ENCODE results near the gene SFXN3.

Gene SFXN3, protein sequence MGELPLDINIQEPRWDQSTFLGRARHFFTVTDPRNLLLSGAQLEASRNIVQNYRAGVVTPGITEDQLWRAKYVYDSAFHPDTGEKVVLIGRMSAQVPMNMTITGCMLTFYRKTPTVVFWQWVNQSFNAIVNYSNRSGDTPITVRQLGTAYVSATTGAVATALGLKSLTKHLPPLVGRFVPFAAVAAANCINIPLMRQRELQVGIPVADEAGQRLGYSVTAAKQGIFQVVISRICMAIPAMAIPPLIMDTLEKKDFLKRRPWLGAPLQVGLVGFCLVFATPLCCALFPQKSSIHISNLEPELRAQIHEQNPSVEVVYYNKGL

DNA sequence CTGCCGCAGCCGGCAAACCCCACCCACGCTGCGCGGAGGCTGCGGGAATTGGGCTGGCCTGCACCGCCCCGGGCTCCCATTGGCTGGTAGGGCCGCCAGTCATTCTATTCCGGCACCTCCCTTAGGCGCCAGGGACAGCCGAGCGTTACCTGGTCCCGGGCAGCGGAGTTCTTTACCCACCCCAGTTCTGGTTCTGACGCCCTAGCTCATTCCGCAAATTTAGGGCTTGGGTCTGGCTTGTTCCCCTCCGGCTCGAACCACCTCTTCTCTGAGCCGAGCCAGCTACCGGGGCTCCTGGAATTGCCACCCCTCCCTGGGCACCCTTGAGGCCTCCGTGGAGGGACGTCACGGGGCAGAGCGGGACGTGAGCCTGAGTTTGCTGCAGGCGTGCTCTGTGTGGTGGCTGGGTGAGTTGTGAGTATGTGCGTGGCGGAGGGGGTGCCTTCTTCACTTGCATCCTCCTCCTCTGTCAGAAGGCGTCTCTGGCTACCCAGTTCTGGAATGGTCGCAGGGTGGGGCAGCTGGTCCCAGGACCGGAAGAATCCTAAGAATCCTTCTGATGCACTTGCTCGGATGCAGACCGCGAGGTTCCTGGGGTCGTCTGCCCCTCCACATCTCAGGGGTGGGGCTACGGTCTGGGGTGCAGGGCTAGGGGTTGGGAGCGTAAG is at the start of gene SFXN3, which contains the start of gene PDZD7:
Gene SFXN3, plus strand, starts transcription at position 107 of the 668 bp plus-strand sequence. CDS start 3,461 bp downstream, outside the sequence.
Gene PDZD7, minus strand, starts transcription at position 2 of the 668 bp plus-strand sequence. CDS start 910 bp downstream, outside the sequence.
- POLR2A ChIA-PET = interaction anchor here (0.7 kb wide), 1 partner anchor 8 kb away, joined by 3 read pairs; no protein-coding TSS in a partner anchor
- DNase-seq (ENCODE audit: extremely low spot score) = peak; percentile 97
- CTCF ChIA-PET = interaction anchor here (1.9 to 28.8 kb wide), 6 partner anchors 8 to 111 kb away, joined by 4 to 855 read pairs (median 56); partner anchors contain the start of genes KAZALD1 and LZTS2

DNA sequence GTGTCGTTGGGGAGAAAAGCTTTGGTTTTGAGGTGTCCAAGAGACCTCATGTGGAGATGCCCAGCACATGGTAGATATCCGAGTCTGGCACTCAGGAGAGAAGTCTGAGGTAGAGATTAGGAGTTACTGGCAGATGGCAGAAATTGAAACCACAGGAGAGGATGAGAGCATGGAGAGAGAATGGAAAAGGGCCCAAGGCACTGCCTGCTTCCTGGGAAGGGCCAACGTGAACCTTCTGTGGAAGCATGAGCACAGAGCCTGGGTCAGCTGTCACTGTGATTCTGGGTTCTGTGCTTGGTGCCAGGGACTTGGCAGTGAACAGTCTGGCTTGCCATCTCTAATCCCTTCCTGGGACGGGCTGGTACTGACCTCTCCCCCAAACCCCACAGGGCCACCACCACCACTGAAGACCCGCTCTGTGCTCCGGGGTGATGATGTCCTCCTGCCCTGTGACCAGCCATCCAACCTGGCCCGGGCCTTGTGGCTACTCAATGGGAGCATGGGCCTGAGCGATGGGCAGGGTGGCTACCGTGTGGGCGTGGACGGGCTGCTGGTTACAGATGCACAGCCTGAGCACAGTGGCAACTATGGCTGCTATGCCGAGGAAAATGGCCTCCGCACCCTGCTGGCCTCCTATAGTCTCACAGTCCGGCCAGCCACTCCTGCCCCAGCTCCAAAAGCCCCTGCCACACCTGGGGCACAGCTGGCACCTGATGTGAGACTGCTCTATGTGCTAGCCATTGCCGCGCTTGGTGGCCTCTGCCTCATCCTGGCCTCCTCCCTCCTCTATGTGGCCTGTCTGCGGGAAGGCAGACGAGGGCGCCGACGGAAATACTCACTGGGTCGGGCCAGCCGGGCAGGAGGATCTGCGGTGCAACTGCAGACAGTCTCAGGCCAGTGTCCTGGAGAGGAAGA is 47.9 kb upstream of the SFXN3 start:
- ChIA-PET CTCF (interaction anchor here (11.3 kb wide), 1 partner anchor 14 kb away, joined by 94 read pairs; the partner anchor contains the start of gene LZTS2), POLR2A (interaction anchor here (0.5 kb wide), 1 partner anchor 440 kb away, joined by 4 read pairs; no protein-coding TSS in a partner anchor)
- no peak for DNase-seq (ENCODE audit: extremely low spot score)
- TF ChIP-seq, protein P1, sequence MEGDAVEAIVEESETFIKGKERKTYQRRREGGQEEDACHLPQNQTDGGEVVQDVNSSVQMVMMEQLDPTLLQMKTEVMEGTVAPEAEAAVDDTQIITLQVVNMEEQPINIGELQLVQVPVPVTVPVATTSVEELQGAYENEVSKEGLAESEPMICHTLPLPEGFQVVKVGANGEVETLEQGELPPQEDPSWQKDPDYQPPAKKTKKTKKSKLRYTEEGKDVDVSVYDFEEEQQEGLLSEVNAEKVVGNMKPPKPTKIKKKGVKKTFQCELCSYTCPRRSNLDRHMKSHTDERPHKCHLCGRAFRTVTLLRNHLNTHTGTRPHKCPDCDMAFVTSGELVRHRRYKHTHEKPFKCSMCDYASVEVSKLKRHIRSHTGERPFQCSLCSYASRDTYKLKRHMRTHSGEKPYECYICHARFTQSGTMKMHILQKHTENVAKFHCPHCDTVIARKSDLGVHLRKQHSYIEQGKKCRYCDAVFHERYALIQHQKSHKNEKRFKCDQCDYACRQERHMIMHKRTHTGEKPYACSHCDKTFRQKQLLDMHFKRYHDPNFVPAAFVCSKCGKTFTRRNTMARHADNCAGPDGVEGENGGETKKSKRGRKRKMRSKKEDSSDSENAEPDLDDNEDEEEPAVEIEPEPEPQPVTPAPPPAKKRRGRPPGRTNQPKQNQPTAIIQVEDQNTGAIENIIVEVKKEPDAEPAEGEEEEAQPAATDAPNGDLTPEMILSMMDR (IDR thresholded peaks at IDR 0.05; ENCODE audit: control extremely low read depth, extremely low read depth, low read depth, missing control alignments) = no peak

More for the DNA sequence above, at the start of gene SFXN3, which contains the start of gene PDZD7:
- TF ChIP-seq, protein P1 (IDR thresholded peaks at IDR 0.05; ENCODE audit: control extremely low read depth, extremely low read depth, low read depth, missing control alignments) = no peak

DNA sequence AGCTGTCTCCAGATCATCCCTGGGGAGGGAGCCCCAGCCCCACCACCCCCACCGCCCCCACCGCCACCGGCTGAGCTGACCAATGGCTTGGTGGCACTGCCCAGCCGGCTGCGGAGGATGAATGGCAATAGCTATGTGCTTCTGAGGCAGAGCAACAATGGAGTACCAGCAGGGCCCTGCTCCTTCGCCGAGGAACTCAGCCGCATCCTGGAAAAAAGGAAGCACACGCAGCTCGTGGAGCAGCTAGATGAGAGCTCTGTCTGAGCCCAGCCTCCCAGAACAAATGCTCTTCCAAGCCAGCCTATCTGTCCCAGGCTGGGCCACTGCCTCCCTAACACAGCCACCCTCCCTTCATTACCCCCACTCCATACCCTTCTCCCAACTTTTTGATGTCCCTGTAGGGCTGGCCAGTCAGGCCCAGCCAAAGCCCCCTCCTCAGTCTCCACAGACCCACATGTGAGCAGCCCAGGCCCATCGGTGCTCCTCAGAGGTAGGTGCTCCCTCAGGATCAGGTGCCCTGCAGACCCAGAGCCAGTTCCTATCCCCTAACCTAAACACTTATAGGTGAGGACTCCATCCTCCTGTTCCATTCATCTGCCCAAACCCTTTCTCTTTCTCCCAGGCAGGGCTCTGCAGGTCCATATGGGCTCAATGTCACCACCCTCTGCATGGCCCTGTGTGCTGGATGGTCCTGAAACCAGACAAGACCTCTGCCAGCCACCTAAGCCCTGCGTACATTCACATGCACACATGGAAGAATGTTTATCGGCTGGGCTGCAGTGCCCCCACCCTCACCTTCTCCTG is 47.0 kb upstream of the SFXN3 start:
- DNase-seq (ENCODE audit: extremely low spot score) = no peak
- POLR2A ChIA-PET = no interaction called here
- TF ChIP-seq, protein P1 (IDR thresholded peaks at IDR 0.05; ENCODE audit: control extremely low read depth, extremely low read depth, low read depth, missing control alignments) = no peak
- CTCF ChIA-PET = interaction anchor here (11.3 kb wide), 1 partner anchor 13 kb away, joined by 94 read pairs; the partner anchor contains the start of gene LZTS2

DNA sequence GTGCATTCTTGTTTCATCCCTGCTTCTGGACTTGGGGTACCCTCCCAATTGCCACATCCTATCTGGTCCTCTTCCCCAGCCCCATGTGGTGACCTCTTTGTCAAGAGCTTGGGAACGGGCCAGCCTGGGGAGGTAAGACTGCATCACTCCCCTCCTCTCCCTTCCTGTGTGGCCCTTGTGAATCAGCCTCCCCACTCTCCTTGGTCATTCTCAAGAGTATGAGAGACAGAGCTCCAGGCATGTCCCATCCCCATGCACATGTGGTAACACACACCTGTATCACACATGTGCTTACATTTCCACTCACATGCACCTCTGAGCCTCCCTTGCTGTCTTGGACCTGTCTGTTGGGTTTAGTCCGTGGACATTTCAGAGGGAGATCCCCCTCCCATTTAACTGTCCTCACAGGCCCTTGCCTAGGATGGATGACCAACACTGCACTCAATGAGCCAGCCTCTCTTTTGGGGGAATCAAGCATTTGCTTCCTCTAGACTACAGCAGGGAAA is 46.3 kb upstream of the SFXN3 start:
- no peak for DNase-seq (ENCODE audit: extremely low spot score)
- TF ChIP-seq, protein P1 (IDR thresholded peaks at IDR 0.05; ENCODE audit: control extremely low read depth, extremely low read depth, low read depth, missing control alignments) = no peak
- ChIA-PET POLR2A (interaction anchor here (0.6 kb wide), 1 partner anchor 1129 kb away, joined by 6 read pairs; no protein-coding TSS in a partner anchor), CTCF (interaction anchor here (0.8 to 11.3 kb wide), 4 partner anchors 9 to 77 kb away, joined by 3 to 94 read pairs (median 6); partner anchors contain the start of genes KAZALD1 and LZTS2)

DNA sequence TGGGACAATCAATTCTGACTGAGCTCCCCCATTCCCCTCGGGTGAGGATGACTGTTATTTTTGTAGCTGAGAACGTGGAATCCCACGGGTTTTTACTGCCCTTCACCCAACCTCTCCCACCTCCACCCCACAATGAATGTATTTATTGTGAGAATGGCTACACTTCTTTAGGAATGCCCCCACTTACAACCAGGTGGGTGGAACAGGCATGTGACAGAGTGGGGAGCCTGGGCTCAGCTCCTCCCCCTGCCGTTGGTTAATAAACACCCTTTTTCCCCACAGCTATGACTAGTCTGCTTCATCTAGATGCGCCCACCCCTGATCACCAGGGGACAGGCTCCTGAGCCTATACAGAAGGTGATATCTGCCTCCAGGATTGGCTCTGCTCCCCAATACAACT is 45.7 kb upstream of the SFXN3 start:
- DNase-seq (ENCODE audit: extremely low spot score) = no peak
- ChIA-PET POLR2A (interaction anchor here (0.6 kb wide), 1 partner anchor 1128 kb away, joined by 6 read pairs; no protein-coding TSS in a partner anchor), CTCF (interaction anchor here (0.8 to 11.3 kb wide), 6 partner anchors 9 to 80 kb away, joined by 3 to 94 read pairs (median 4); partner anchors contain the start of genes KAZALD1 and LZTS2)
- TF ChIP-seq, protein P1 (IDR thresholded peaks at IDR 0.05; ENCODE audit: control extremely low read depth, extremely low read depth, low read depth, missing control alignments) = no peak

All from GM10248 (cell line).